Glomerular visceral epithelial cell (primary cell): ENCODE measurements around the gene KRTAP10-6.
"Not testable (repeated sequence)": the region's sequence is repeated elsewhere in the genome, so short reads cannot be mapped to it uniquely, and the experiment has no call there.

Experiments used
- DNase-seq: peaks from one replicate; pipeline ENCODE4 v3.0.0-alpha.2; 2016; ENCODE audit errors: extremely low spot score

The KRTAP10-6 gene, protein sequence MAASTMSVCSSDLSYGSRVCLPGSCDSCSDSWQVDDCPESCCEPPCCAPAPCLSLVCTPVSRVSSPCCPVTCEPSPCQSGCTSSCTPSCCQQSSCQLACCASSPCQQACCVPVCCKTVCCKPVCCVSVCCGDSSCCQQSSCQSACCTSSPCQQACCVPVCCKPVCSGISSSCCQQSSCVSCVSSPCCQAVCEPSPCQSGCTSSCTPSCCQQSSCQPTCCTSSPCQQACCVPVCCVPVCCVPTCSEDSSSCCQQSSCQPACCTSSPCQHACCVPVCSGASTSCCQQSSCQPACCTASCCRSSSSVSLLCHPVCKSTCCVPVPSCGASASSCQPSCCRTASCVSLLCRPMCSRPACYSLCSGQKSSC

DNA sequence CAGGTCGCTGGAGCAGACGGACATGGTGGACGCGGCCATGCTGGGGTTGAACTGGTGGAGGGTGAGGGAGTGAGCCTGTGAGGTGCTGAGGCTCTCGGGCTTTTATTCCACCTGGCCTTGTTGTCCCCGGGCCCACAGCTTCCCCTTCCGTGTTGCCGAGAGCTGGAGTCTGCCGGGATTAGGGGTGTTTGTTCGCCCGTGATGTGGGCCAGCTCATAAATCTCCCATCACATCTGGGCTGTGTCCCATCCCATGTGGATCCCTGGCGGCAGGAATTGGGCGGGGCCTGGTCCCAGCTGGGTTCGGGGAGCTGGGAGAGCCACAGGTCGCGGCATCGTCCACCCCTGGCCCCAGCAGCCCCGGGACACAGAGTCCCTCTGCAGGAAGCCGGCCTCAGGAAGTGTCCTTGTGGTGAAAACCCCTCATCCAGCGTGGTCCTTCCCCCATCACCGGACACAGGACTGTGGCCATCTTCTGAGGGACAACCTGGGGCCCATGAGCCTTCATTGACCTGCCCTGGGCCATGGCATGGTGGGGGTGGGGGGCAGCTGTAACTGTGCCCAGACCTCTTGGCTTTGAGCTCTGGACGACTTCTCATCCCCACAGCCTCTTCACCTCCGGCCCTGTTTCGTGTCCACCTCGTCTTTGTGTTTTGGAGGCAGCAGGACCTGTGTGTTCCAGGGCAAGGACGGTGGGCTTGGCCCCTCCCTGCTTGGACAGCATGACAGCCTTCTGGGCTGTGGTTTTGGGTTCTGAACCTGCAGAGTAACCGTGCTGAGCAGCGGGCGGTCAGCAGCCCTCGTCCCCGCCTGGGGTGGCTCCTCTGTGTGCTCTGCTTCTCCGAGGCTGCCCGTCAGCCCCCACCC, at the start of gene KRTAP10-6:
Gene KRTAP10-6, minus strand, starts transcription at position 60 of the 866 bp plus-strand sequence. Its CDS starts 21 bp downstream, at position 39.
- no peak for DNase-seq

DNA sequence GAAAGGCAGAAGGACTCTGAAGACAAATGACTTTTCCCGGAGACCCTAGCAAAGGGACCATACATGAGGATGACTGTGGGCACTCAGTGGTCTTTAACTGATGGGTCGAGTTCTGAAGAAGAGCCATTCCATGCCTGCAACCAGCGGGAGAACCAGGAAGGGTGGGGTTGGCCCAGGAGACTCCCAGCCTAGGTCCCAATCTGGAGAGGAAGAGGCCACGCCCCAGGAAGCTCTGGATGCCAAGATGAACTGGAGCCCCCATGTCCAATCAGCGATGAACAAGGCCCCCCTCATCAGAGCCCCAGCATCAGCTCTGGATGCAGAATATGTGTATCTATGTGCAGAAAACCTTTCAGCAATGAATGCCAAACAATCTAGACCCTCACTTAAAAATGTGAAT, 48.5 kb upstream of the KRTAP10-6 start:
- no peak for DNase-seq

DNA sequence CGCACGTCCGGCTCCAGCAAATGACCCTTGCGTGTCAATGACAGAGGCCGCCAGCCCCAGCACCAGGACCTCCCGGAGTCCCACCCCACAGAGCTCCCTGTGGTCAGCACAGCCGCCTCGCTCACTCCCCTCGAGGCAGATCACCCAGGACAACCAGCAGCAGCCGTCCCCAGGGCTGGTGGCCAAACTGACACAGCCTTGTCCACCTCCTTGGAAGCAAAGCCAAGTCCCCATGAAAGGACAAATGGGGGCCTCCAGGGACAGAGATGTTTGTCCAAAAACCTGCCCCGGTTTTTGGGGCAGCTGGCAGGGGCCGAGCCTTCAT, 47.0 kb upstream of the KRTAP10-6 start:
- DNase-seq, result no peak

DNA sequence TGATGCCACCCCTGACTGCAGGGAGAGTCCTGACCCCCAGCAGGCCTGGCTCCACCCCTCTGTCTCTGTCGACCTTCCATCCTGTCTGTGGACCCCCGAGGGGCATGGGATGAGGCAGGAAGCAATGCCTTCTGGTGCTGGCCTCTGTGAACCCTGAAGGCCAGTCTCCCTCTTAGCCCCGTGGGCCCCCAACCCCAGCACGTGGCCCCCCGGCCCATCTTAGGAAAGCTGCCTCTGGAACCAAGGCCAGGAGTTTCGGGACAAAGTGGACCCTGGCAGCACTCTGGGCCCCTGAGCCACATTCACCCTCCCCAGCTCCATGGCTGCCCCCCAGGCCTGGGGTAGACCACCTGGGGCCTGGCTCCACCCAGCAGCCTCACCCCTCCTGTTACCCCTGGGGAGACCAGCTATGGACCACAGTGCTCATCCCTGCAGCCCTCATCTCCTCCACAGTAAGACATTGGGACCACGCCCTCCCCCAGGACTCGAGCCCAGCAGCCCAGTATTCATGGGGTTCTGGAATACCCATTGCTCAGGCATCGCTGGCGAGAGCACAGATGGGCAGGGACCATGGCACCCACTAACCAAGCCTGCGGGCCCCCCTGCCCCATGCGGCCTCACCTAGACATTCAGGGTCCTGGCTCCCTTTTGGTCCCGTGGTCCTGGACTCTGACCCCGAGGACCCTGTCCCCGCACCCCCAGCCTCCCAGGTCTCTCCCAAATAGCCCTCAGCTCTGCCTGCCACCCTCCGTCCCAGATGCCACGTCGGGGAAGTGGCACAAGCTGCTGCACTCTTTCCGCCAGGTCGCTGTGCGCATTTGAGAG, 46.4 kb upstream of the KRTAP10-6 start:
- DNase-seq, result not testable (repeated sequence)

DNA sequence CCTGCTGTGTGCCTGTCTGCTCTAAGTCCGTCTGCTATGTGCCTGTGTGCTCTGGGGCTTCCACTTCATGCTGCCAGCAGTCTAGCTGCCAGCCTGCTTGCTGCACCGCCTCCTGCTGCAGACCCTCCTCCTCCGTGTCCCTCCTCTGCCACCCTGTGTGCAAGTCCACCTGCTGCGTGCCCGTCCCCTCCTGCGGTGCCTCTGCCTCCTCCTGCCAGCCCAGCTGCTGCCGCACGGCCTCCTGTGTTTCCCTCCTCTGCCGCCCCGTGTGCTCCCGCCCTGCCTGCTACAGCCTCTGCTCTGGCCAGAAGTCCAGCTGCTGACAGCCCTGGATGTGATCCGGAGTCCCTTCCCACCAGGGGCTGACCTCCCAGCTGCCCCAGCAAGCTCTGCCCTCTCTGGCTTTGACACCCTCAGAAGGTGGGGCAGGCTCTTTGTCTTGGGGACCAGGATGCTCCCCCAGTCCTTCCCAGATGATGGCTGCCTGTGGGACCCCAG, 45.6 kb upstream of the KRTAP10-6 start:
- DNase-seq, result not testable (repeated sequence)

DNA sequence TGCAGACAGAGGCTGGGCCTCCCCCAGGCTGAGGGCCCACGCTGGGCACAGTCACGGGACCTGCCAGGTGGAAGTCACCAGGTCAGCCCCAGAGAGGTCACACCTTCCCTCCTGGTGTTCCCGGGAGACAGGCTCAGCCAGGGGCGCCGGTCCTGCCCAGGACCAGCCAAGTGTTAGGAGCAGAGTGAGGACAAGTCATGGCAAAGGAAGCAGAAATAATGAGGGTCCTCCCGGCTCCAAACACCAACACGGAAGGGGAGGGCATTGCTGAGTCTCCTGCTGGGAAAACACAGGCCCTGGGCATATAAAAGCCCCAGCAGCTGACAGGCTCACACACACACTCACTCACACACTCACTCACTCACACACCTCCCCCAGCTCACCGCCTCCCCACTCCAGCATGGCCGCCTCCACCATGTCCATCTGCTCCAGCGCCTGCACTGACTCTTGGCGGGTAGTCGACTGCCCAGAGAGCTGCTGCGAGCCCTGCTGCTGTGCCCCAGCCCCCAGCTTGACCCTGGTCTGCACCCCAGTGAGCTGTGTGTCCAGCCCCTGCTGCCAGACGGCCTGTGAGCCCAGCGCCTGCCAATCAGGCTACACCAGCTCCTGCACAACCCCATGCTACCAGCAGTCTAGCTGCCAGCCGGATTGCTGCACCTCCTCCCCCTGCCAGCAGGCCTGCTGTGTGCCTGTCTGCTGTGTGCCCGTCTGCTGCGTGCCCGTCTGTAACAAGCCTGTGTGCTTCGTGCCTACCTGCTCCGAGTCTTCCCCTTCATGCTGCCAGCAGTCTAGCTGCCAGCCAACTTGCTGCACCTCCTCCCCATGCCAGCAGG, 44.9 kb upstream of the KRTAP10-6 start, which contains the start of gene KRTAP10-10:
Gene KRTAP10-10, plus strand, starts transcription at position 339 of the 833 bp plus-strand sequence. Its CDS starts 62 bp downstream, at position 401.
- no peak for DNase-seq

DNA sequence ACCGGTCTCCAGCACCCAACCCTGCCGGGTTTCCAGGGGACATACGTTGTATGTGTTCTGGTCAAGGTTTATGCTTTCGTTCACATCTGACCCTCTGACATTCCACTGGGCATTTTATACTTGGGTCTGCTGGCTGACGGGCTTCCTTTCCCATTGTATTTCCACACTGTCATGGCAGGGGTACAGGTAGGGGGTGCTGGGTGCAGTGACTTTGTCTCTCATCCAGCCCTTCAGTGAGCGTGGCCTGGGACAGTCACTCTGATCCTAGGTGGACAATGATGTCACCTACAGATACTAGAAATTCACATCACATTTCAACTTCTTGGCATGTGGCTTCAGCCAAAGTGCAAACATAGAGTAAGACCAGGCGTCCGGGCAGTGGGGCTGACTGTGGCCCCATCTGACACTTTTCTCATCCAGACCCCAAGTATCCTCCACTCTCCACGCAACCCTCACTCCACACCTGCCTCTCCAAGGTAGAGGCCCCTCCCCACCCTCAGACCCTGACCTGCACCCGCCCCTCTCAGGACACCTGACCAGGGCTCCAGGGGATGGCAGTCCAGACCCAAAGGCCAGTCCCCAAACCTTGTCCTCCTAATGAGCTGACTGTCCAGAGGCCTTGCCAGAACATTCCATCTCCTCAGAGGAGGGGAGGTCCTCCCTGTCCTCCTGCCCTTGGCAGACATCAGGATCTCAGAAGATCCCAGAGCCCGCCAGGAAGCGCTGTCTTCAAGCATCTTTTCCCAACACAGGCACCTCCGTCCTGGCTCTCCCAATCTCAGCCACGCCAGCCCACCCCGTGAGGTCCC, 44.1 kb upstream of the KRTAP10-6 start:
- DNase-seq, result no peak

DNA sequence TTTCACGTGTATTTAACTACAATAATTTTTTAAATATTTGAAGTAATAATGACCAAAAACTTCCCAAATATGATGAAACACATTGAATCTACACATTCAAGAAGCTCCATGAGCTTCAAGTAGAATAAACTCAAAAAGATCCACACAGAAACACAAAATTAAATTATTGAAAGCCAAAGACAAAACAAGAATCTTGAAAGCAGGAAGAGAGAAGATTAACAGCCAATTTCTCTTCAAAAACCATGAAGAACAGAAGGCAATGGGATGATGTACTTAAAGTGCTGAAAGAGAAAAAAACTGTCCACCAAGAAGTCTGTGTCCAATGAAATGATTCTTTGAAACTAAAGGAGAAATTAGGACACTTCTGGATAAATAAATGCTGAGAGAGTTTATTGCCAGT, 39.8 kb upstream of the KRTAP10-6 start:
- DNase-seq, result no peak

DNA sequence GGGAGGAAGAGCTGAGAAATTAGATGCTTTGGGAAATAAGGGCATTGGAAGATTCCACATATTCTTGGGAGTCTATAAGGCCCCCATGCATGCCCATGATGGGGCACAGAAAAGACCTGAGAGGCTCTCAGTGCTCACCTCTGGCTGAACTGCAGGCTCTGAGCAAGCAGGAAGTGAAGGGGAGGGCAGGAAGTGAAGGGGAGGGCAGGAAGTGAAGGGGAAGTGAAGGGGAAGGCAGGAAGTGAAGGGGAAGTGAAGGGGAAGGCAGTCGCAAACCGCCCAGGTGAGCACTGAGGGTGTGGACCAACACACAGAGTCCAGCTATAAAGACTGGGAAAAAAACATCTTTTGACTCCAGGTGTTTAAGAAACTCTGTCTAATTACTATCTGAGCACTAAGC, 38.1 kb upstream of the KRTAP10-6 start:
- no peak for DNase-seq

DNA sequence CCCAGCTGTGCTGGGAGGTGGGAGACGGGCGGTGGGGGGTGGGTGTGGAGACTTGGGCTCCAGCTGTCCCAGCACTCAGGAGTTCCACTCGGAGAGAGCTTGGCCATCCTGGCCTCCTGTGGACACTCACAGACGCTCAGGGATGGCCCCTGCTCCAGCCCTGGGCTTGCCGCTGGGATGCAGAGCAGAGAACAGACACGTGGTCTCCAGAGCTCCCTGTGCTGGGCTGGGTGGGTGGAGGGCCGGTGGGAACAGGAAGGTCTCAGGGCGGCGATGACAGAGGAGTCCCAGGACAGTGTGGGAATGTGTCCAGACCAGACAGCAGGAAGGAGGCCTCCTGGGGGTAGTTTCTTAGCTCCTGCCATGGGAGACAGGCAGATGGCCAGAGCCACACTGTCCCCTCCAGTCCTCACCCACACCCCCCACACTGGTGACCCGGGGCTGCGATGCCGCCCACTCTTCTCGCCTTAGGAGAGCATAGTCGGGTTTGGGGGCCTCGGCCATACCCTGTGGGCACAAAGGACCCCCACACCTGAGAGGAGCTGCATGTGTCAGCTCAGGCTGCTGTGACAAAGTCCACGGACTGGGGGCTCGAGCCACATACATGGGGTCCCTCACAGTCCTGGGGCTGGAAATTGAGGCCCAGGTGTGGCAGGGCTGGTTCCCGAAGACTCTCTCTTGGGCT, 36.5 kb upstream of the KRTAP10-6 start:
- DNase-seq, result no peak

DNA sequence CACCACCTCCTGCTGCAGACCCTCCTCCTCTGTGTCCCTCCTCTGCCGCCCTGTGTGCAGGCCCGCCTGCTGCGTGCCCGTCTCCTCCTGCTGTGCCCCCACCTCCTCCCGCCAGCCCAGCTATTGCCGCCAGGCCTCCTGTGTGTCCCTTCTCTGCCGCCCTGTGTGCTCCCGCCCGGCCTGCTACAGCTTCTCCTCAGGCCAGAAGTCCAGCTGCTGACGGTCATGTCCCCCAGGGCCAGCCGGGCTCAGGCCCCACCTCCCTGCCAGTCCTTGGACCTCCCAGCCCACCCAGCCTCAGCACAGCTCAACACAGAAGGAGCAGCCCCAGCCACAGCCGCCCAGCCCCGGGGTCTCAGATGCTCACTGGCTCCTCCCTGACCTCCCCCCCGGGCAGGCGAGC, 35.5 kb upstream of the KRTAP10-6 start:
- not testable (repeated sequence) for DNase-seq

DNA sequence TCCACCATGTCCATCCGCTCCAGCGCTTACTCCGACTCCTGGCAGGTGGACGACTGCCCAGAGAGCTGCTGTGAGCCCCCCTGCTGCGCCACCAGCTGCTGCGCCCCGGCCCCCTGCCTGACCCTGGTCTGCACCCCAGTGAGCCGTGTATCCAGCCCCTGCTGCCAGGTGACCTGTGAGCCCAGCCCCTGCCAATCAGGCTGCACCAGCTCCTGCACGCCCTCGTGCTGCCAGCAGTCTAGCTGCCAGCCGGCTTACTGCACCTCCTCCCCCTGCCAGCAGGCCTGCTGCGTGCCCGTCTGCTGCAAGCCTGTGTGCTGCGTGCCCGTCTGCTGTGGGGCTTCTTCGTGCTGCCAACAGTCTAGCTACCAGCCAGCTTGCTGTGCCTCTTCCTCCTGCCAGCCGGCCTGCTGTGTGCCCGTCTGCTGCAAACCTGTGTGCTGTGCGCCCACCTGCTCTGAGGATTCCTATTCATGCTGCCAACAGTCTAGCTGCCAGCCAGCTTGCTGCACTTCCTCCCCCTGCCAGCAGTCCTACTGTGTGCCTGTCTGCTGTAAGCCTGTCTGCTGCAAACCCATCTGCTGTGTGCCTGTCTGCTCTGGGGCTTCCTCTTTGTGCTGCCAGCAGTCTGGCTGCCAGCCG, 35.0 kb upstream of the KRTAP10-6 start:
- not testable (repeated sequence) for DNase-seq

DNA sequence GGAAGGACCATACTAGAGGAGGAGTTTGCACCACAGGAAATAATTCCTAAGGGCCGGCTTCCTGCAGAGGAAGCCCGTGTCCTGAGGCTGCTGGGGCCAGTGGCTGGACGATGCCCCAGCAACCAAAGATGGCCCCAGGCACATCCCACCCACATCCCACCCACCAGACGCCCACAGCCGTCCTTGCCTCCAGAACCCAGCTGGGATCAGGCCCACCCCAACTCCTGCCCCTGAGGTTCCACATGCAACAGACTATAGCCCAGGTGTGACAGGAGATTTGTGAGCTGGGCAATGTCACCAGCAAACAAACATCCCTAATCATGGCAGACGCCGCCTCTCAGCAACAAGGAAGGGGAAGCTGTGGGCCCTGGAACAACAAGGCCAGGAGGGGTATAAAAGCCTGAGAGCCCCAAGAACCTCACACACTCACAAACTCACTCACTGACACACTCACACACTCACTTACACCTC, 34.4 kb upstream of the KRTAP10-6 start, which contains the start of gene KRTAP10-9:
Gene KRTAP10-9, plus strand, starts transcription at position 421 of the 471 bp plus-strand sequence. CDS start 79 bp downstream, outside the sequence.
- no peak for DNase-seq

DNA sequence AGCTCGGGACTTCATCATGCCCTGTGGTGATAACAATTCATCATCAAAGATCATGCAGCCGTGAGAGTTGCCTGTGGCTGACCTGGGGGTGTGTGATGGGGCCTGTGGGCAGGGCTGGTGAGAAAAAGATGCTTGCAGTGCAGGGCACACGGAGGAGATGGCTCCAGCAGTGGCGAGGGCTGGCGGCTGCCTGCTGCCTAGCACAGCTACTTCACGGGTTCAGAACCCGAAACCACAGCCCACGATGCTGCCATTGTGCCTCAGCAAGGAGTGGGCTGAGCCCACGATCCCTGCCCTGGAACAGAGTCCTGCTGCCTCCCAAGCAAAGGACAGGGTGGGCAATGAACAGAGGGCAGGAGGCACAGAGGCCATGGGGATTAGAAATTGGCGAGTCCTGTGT, 34.0 kb upstream of the KRTAP10-6 start:
- no peak for DNase-seq

DNA sequence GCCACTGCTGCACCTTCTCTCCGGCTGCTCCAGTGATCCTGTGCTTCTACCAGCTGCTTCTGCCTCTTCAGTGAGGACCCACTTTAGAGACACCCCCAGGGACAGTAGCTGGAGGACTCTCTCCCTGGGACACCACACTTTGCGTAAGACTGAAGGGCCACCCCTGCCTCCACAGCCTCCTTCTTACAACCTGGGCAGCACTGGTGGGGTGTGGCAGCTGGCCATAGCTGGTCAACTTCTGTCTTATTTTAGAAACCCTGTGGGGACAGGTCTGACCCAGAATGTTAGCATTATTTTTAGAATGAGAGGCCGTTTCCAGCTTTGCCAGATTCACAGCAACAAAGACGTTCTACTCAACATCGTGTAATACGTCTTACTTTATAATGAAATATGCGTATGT, 33.5 kb upstream of the KRTAP10-6 start:
- DNase-seq, result no peak

DNA sequence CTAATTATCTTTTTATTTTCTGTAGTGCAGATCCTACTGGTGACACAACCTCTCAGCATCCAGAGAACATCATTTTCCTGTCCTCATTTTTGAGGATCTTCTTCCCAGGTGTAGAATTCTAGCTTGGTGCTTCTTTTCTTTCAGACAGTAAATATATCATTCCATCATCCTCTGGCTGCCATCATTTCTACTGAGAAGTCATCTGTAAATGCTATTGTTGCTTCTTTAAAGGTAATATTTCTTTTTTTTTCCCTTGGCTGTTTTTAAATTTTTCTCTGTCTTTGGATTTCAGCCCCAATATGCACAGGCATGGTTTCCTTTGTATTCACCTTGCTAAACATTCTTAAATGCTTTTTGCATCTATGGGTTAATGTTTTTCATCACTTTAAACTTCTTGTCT, 31.3 kb upstream of the KRTAP10-6 start:
- DNase-seq, result no peak

DNA sequence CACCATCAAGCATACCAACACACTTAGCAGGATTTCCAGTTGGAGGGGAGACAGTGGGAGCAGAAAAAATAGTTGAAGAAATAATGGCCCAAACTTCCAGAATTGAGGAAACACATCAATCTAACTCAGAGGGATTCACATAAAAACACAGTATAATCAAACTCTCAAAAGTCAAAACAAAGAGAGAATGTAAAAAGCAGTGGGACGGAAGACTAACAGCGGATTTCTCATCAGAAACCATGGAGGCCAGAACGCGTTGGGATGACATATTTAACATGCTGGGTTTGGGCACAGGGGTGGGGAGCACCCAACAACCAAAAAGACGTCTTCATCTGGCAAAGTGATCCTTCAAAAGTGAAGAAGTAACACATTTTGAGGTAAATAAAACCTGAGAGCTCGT, 27.6 kb upstream of the KRTAP10-6 start:
- DNase-seq, result no peak

DNA sequence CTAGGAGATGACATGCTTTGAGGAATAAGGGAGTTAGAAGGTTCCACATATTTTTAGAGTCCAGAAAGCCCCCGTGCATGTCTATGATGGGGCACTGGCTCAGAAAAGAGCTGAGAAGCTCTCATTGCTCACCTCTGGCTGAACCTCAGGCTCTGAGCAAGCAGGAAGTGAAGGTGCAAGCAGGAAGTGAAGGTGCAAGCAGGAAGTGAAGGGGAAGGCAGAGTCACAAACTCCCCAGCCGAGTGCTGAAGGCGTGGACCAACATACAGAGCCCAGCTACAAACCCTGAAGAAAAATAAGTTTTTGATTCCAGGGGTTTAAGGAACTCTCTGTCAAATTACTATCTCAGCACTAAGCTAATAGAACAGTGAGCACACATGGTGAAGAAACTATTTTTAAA, 26.6 kb upstream of the KRTAP10-6 start:
- DNase-seq, result no peak

DNA sequence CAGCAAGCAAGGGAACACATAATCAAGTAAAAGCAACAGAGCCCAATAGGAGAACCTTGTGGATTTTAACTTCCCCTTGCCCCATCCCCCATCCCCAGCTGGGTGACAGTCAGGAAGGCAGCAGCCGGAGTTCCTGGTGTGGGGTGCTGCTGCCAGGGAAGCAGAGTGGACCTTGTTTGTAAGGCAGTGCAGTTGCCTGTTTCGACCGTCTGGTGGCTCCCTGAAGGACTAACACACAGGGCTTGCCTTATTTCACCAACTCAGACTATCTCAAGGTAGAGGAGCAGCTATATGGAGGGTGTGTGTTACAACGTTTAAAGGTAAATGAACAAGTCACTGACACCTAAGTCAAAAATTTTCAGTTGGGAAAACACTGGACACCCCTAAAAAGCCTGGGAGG, 26.2 kb upstream of the KRTAP10-6 start:
- DNase-seq, result no peak
